ENCODE measurements around the gene MGAT5B. TPM values are rescaled to one million over a fixed set of nuclear protein-coding genes. Genes with fewer than 3 reads are reported as not detected.

MGAT5B gene
- total RNA-seq, 4 donors from 2014 or later, result 0.78 to 1.5 (median 0.96) TPM

- peaks cover 0 to 10% of the 10 kb centered on the region in 2 donors for H3K27me3 ChIP-seq
- DNase-seq (ENCODE audit: low spot score in 2 of 2), result no peak
- H3K36me3 ChIP-seq, result no peaks in the 10 kb centered on the region
- H3K9me3 ChIP-seq, result no peaks in the 10 kb centered on the region
- 46 to 57% methylated on average over 12 to 13 of the region's 13 CpGs for WGBS, 2 donors
- no peak for TF ChIP-seq EP300 (IDR thresholded peaks at IDR 0.05)
- no peak for TF ChIP-seq POLR2A (IDR thresholded peaks at IDR 0.05)
- no peak for TF ChIP-seq CTCF (IDR thresholded peaks at IDR 0.05)
- no peak overlapping the region for H3K4me3 ChIP-seq
- no peak overlapping the region for H3K27ac ChIP-seq
- H3K4me1 ChIP-seq, result no peaks in the 10 kb centered on the region
Measured at GRCh38 chr17:76920364-76921139, 52.3 kb downstream of the MGAT5B start.

GRCh38 chr17:76921340-76922036 lies 53.3 kb downstream of the MGAT5B start:
- Histone ChIP-seq H3K27ac (no peak overlapping the region), H3K36me3 (no peaks in the 10 kb centered on the region), H3K4me3 (no peak overlapping the region), H3K27me3 (peaks cover 0 to 10% of the 10 kb centered on the region in 2 donors), H3K9me3 (no peaks in the 10 kb centered on the region), H3K4me1 (no peaks in the 10 kb centered on the region)
- TF ChIP-seq CTCF (IDR thresholded peaks at IDR 0.05) (no peak), POLR2A (IDR thresholded peaks at IDR 0.05) (no peak), EP300 (IDR thresholded peaks at IDR 0.05) (no peak)
- WGBS, 2 donors, result 78 to 79% methylated on average over 12 of the region's 12 CpGs
- no peak for DNase-seq (ENCODE audit: low spot score in 2 of 2)

- no peaks in the 10 kb centered on the region for H3K9me3 ChIP-seq
- DNase-seq (ENCODE audit: low spot score in 2 of 2), result no peak
- H3K4me3 ChIP-seq, result no peak overlapping the region
- H3K27ac ChIP-seq, result no peak overlapping the region
- peaks cover 0 to 10% of the 10 kb centered on the region in 2 donors for H3K27me3 ChIP-seq
- TF ChIP-seq EP300 (IDR thresholded peaks at IDR 0.05) (no peak), POLR2A (IDR thresholded peaks at IDR 0.05) (no peak), CTCF (IDR thresholded peaks at IDR 0.05) (no peak)
- 14 to 33% methylated on average over 1 of the region's 1 CpG for WGBS, 2 donors
- no peaks in the 10 kb centered on the region for H3K4me1 ChIP-seq
- H3K36me3 ChIP-seq, result no peaks in the 10 kb centered on the region
Measured at GRCh38 chr17:76922084-76922483, 53.9 kb downstream of the MGAT5B start.

- 83 to 85% methylated on average over 13 of the region's 13 CpGs for WGBS, 2 donors
- no peak overlapping the region for H3K4me3 ChIP-seq
- no peak for DNase-seq (ENCODE audit: low spot score in 2 of 2)
- H3K27me3 ChIP-seq, result peaks cover 0 to 10% of the 10 kb centered on the region in 2 donors
- H3K36me3 ChIP-seq, result no peaks in the 10 kb centered on the region
- H3K9me3 ChIP-seq, result no peaks in the 10 kb centered on the region
- no peaks in the 10 kb centered on the region for H3K4me1 ChIP-seq
- no peak overlapping the region for H3K27ac ChIP-seq
- no peak for TF ChIP-seq POLR2A (IDR thresholded peaks at IDR 0.05)
- no peak for TF ChIP-seq CTCF (IDR thresholded peaks at IDR 0.05)
- TF ChIP-seq EP300 (IDR thresholded peaks at IDR 0.05), result no peak
Measured at GRCh38 chr17:76922967-76923366, 54.8 kb downstream of the MGAT5B start.

GRCh38 chr17:76923491-76923890 lies 55.3 kb downstream of the MGAT5B start:
- no peaks in the 10 kb centered on the region for H3K36me3 ChIP-seq
- no peak for DNase-seq (ENCODE audit: low spot score in 2 of 2)
- peaks cover 0 to 10% of the 10 kb centered on the region in 2 donors for H3K27me3 ChIP-seq
- no peak overlapping the region for H3K27ac ChIP-seq
- WGBS, 2 donors, result 77 to 81% methylated on average over 13 of the region's 13 CpGs
- TF ChIP-seq POLR2A (IDR thresholded peaks at IDR 0.05), result no peak
- no peak for TF ChIP-seq CTCF (IDR thresholded peaks at IDR 0.05)
- no peak for TF ChIP-seq EP300 (IDR thresholded peaks at IDR 0.05)
- H3K9me3 ChIP-seq, result no peaks in the 10 kb centered on the region
- no peaks in the 10 kb centered on the region for H3K4me1 ChIP-seq
- H3K4me3 ChIP-seq, result no peak overlapping the region

All from tibial nerve (tissue), 4 donors.